Stimulated activated naive B cell treated with anti-CD40 and anti-IgM and Interleukin-4, amounts not matched to agents 10 μg/mL and 1 μg/mL and 100 μg/mL, for 72 hours (primary cell): Measurements from ENCODE around the gene FBXO27.
A peak's percentile ranks its signal among the peaks of the same experiment; 100 is the strongest.

Source experiments
- ATAC-seq, 2 donors: fragments of 150-1000 bp; cut with Tn5 transposase; replicated peaks; 2 replicates each; pipeline ENCODE4 v1.10.0; 2021; ENCODE audit warnings: moderate library complexity in 1 of 2
- DNase-seq: peaks from one replicate; pipeline ENCODE4 v3.0.0; 2021
- H3K27ac Mint-ChIP-seq: one replicate; pipeline ENCODE4 v1.8.0; 2022; ENCODE audit warnings: mild to moderate bottlenecking, mixed read lengths
- H3K27me3 Mint-ChIP-seq, 2 donors: one replicate each; pipeline ENCODE4 v1.8.0; 2022; ENCODE audit warnings: mixed read lengths in 2 of 2
- H3K36me3 Mint-ChIP-seq, 2 donors: one replicate each; pipeline ENCODE4 v1.8.0; 2022; ENCODE audit warnings: mixed read lengths in 2 of 2, mild to moderate bottlenecking in 1 of 2
- H3K4me1 Mint-ChIP-seq, 2 donors: one replicate each; pipeline ENCODE4 v1.8.0; 2022; ENCODE audit warnings: mixed read lengths in 2 of 2, mild to moderate bottlenecking in 1 of 2
- H3K4me3 Mint-ChIP-seq, 2 donors: one replicate each; pipeline ENCODE4 v1.8.0; 2022; ENCODE audit warnings: mild to moderate bottlenecking in 2 of 2, mixed read lengths in 2 of 2, moderate library complexity in 1 of 2
- H3K9me3 Mint-ChIP-seq, 2 donors: one replicate each; pipeline ENCODE4 v1.8.0; 2022; ENCODE audit warnings: mixed read lengths in 2 of 2, mild to moderate bottlenecking in 1 of 2

The FBXO27 gene

GRCh38 chr19:39054091-39054470 is 21.7 kb upstream of the FBXO27 start:
- no peak for ATAC-seq
- no peaks in the 10 kb centered on the region for H3K36me3 Mint-ChIP-seq
- no peaks in the 10 kb centered on the region for H3K4me1 Mint-ChIP-seq
- peaks cover 0 to 5% of the 10 kb centered on the region in 2 donors for H3K9me3 Mint-ChIP-seq
- DNase-seq: no peak
- no peak overlapping the region for H3K4me3 Mint-ChIP-seq
- H3K27me3 Mint-ChIP-seq: peaks cover 3 to 24% of the 10 kb centered on the region in 2 donors
- no peak overlapping the region for H3K27ac Mint-ChIP-seq

DNA sequence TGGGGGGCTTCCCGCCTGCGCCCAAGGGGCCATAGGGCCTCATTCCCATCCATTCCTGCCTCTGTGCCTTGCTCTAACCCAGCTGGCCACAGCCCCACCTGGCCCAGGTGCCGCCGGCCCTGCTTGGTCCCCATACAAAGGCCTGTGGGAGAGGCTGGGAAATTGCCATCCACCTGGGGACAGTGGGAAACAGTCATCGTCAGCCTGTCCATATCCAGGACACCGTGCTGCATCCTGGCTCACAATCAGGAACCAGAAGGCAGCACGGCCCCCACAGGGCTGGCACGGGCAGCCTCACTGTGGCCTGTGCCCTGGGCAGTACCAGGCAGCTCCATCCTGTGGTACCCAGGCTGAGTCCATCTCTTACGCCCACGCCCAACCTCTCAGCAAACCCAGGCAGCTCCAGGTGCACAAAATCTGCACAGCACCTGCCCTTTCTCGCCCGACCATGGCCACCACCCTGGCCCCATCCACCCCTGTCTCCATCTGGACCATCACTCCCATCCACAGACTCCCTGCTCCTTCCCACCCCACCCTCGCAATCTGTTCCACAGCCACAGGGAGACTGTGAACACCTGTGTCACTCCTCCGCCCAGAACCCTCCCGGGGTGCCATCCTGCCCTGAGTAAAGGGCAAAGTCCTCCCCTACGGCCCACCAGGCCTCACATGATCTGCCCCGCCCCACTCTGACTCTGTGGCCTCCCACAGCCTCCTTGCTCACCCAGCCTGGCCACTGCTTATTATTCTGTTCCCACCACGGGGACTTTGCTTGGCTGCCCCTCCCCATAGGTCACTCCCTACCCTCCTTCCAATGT is 21.1 kb upstream of the FBXO27 start:
- no peak overlapping the region for H3K4me3 Mint-ChIP-seq
- no peak for DNase-seq
- H3K4me1 Mint-ChIP-seq: no peaks in the 10 kb centered on the region
- peaks cover 4 to 28% of the 10 kb centered on the region in 2 donors for H3K27me3 Mint-ChIP-seq
- ATAC-seq: no peak
- no peaks in the 10 kb centered on the region for H3K36me3 Mint-ChIP-seq
- H3K9me3 Mint-ChIP-seq: peaks cover 0 to 5% of the 10 kb centered on the region in 2 donors
- no peak overlapping the region for H3K27ac Mint-ChIP-seq

DNA sequence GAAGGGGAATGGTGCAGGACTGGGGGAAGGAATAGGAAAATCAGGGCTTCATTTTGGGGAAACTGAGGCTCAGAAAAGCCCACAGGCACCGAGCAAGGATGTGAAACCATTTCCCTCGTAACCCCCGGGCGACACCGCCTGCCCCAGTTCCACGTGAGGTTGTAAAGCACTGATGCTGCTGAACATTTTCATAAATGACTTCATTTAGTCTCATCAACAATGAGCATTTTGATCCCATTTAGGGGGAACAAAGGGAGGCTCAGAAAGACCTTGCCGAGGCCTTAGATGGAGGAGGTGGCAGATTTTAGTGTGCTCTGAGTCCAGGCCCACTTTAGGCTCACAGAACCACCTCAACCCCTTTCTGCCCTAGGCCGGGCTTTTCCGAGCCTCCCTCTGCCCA is 20.5 kb upstream of the FBXO27 start:
- Mint-ChIP-seq H3K4me3 (no peak overlapping the region), H3K9me3 (peaks cover 0 to 5% of the 10 kb centered on the region in 2 donors), H3K27ac (no peak overlapping the region), H3K36me3 (no peaks in the 10 kb centered on the region), H3K4me1 (no peaks in the 10 kb centered on the region), H3K27me3 (peaks cover 5 to 30% of the 10 kb centered on the region in 2 donors)
- ATAC-seq (no peak), DNase-seq (no peak)

DNA sequence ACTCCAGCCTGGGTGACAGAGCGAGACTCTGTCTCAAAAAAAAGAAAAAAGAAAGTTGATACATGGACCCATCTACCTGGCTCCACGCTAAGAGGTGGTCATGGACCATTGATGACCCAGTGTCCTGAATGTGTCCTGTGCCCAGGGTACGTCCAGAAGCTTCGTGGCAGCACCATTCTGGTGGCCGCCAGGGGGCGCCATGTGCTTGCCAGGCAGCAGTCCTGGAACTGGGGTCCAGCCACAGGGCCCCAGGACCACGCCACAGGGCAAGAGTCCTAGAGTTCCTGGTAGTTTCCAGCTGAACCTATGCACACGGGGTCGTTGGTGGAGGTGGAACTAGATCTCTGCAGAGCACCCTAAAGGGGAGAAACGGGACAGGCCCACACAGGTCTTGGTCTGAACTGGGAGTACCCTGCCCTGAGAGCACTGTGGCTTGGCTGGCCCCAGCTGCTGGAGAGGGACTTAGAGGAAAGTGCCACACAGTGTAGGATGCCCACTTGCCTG is 19.9 kb upstream of the FBXO27 start:
- Mint-ChIP-seq H3K9me3 (peaks cover 0 to 2% of the 10 kb centered on the region in 2 donors), H3K4me1 (no peaks in the 10 kb centered on the region), H3K36me3 (no peaks in the 10 kb centered on the region), H3K27me3 (peaks cover 9 to 30% of the 10 kb centered on the region in 2 donors), H3K27ac (no peak overlapping the region), H3K4me3 (no peak overlapping the region)
- peak; percentile 68 to 77 for ATAC-seq
- DNase-seq: peak; percentile 29

- H3K36me3 Mint-ChIP-seq: no peaks in the 10 kb centered on the region
- no peaks in the 10 kb centered on the region for H3K4me1 Mint-ChIP-seq
- ATAC-seq (no peak), DNase-seq (no peak)
- H3K27me3 Mint-ChIP-seq: peaks cover 20 to 33% of the 10 kb centered on the region in 2 donors
- H3K4me3 Mint-ChIP-seq: no peak overlapping the region
- H3K9me3 Mint-ChIP-seq: peaks cover 8 to 9% of the 10 kb centered on the region in 2 donors
- H3K27ac Mint-ChIP-seq: no peak overlapping the region
Observed at GRCh38 chr19:39047073-39047472, 14.7 kb upstream of the FBXO27 start.

DNA sequence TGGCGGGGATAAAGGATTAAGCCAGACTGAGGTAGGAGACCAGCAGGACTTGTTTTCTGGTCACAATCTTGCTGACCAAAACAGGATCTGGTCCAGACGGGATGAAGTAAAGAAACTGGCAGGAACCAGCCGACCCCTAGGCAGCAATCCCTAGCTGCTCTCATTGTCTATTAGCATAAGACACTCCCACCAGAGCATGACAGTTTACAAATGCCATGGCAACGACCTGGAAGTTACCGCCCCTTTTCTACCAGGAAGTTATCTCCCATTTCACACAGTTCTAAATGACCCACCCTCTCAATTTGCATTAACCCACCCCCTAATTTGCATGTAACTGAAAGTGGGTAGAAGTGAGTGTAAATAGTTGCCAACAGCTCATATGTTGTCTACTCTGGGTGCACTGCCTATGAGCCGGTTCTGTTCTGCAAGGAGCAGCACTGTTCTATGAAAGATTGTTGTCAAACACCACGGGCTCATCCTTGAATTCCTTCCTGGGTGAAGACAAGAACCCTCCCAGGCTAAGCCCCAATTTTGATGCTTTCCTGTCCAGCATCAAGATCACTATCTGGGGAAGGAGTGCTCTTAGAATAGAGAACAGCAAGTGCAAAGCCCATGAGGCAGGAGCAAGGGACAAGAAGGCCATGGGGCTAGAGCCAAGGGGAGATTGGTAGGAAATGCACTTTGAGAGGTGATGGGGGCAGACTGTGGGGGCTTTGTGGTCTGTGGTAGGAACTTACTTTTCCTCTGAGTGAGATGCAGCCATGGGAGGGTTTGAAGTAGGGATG is 13.9 kb upstream of the FBXO27 start:
- Mint-ChIP-seq H3K36me3 (peaks cover 0 to under 1% of the 10 kb centered on the region in 2 donors), H3K27me3 (peaks cover 20 to 31% of the 10 kb centered on the region in 2 donors), H3K27ac (no peak overlapping the region), H3K9me3 (peaks cover 8 to 9% of the 10 kb centered on the region in 2 donors), H3K4me3 (no peak overlapping the region), H3K4me1 (no peaks in the 10 kb centered on the region)
- no peak for ATAC-seq
- DNase-seq: no peak

- Mint-ChIP-seq H3K9me3 (peaks cover 10 to 12% of the 10 kb centered on the region in 2 donors), H3K27me3 (peaks cover 20 to 34% of the 10 kb centered on the region in 2 donors), H3K4me3 (no peak overlapping the region), H3K27ac (no peak overlapping the region), H3K4me1 (no peaks in the 10 kb centered on the region), H3K36me3 (peaks cover 0 to 3% of the 10 kb centered on the region in 2 donors)
- no peak for DNase-seq
- ATAC-seq: no peak
Observed at GRCh38 chr19:39045506-39045905, 13.2 kb upstream of the FBXO27 start.

GRCh38 chr19:39038098-39038497 is 5.7 kb upstream of the FBXO27 start:
- ATAC-seq: peak in 1 of 2 donors; percentile 64
- H3K4me3 Mint-ChIP-seq: no peak overlapping the region
- H3K27me3 Mint-ChIP-seq: peaks cover 11 to 31% of the 10 kb centered on the region in 2 donors
- H3K9me3 Mint-ChIP-seq: peaks cover 2 to 3% of the 10 kb centered on the region in 2 donors
- peaks cover 0 to 3% of the 10 kb centered on the region in 2 donors for H3K36me3 Mint-ChIP-seq
- H3K27ac Mint-ChIP-seq: no peak overlapping the region
- peaks cover 0 to 6% of the 10 kb centered on the region in 2 donors for H3K4me1 Mint-ChIP-seq
- no peak for DNase-seq

GRCh38 chr19:39037194-39037593 is 4.8 kb upstream of the FBXO27 start:
- DNase-seq (no peak), ATAC-seq (no peak)
- H3K27me3 Mint-ChIP-seq: peaks cover 15 to 40% of the 10 kb centered on the region in 2 donors
- peaks cover 2 to 3% of the 10 kb centered on the region in 2 donors for H3K9me3 Mint-ChIP-seq
- no peak overlapping the region for H3K4me3 Mint-ChIP-seq
- no peak overlapping the region for H3K27ac Mint-ChIP-seq
- H3K4me1 Mint-ChIP-seq: peaks cover 6 to 9% of the 10 kb centered on the region in 2 donors
- H3K36me3 Mint-ChIP-seq: peaks cover 0 to 3% of the 10 kb centered on the region in 2 donors

GRCh38 chr19:39036581-39036980 is 4.2 kb upstream of the FBXO27 start:
- H3K27ac Mint-ChIP-seq: no peak overlapping the region
- ATAC-seq (no peak), DNase-seq (no peak)
- H3K4me3 Mint-ChIP-seq: no peak overlapping the region
- H3K27me3 Mint-ChIP-seq: peaks cover 15 to 41% of the 10 kb centered on the region in 2 donors
- H3K9me3 Mint-ChIP-seq: peaks cover 2 to 3% of the 10 kb centered on the region in 2 donors
- H3K36me3 Mint-ChIP-seq: peaks cover 0 to 3% of the 10 kb centered on the region in 2 donors
- H3K4me1 Mint-ChIP-seq: peaks cover 7 to 9% of the 10 kb centered on the region in 2 donors

DNA sequence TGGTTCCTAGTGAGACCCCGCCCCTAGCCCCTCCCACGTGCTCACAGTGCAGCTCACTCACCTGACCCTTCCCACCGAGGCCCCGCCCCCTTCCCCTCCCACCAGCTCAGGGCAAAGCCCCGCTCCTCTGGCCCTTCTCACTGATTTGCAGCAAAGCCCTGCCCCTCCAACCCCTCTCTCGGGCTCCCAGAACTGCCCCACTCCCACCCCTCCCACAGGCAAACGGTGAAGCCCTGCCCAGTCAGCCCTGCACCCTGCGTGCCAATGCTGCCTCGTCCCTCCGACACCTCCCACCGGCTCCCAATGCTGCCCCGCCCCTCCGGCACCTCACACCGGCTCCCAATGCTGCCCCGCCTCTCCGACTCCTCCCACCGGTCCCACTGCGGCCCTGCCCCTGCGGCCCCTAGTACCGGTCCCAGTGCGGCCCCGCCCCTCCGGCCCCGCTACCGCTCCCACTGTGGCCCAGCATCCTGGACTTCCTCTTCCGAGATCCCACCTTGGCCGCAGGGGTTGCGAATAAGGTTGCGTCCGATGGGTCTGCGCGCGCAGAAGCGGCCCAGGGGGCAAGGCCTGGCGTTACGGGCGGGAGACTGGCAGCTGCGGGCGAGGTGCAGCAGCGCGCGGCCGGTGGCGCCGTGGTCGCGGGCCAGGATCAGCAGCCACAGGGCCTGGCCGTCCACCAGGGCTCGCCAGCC is 834 bp downstream of the FBXO27 start:
- H3K27ac Mint-ChIP-seq: no peak overlapping the region
- peak; percentile 71 for DNase-seq

DNA sequence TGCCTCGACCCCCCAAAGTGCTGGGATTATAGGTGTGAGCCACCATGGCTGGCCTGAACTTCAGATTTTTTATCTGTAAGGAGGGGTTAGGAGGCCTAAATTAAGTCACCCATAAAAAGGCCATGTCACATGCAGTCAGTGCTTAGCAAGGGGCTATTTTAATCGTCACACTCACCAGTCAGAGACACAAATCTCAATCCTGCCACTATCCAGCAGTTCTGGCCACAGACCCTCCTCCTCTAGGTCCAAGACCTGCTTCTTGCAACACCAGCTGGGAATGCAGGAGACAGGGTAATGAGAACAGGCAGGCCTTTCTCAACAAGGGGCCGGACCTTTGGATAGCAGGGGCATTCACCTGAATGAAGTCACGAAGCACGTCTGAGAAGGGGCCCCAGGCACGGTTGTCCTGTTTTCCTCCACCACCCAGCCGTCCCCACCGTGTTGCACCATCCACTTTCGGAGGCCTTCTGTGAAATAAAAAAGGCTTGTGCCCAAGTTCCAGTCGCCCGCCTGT is 1.4 kb downstream of the FBXO27 start:
- peaks cover 5 to 9% of the 10 kb centered on the region in 2 donors for H3K9me3 Mint-ChIP-seq
- H3K4me3 Mint-ChIP-seq: peak overlapping the region; percentile 74 to 85
- no peak for DNase-seq
- H3K36me3 Mint-ChIP-seq: peaks cover 3 to 8% of the 10 kb centered on the region in 2 donors
- no peak for ATAC-seq
- peaks cover 3 to 14% of the 10 kb centered on the region in 2 donors for H3K4me1 Mint-ChIP-seq
- H3K27ac Mint-ChIP-seq: no peak overlapping the region
- H3K27me3 Mint-ChIP-seq: peaks cover 20 to 55% of the 10 kb centered on the region in 2 donors

More for the DNA sequence above, 834 bp downstream of the FBXO27 start:
- Mint-ChIP-seq H3K4me3 (peak overlapping the region; percentile 74 to 85), H3K4me1 (peaks cover 3 to 14% of the 10 kb centered on the region in 2 donors), H3K36me3 (peaks cover 3 to 8% of the 10 kb centered on the region in 2 donors), H3K9me3 (peaks cover 5 to 9% of the 10 kb centered on the region in 2 donors), H3K27me3 (peaks cover 19 to 53% of the 10 kb centered on the region in 2 donors)
- ATAC-seq: peak; percentile 91 to 93

- DNase-seq (no peak), ATAC-seq (no peak)
- Mint-ChIP-seq H3K27ac (no peak overlapping the region), H3K9me3 (peaks cover 5 to 9% of the 10 kb centered on the region in 2 donors), H3K36me3 (peaks cover 3 to 8% of the 10 kb centered on the region in 2 donors), H3K4me1 (peaks cover 8% of the 10 kb centered on the region in 2 donors), H3K4me3 (no peak overlapping the region), H3K27me3 (peaks cover 10 to 33% of the 10 kb centered on the region in 2 donors)
Observed at GRCh38 chr19:39024875-39025641, 7.3 kb downstream of the FBXO27 start.
